Measurements from ENCODE around the gene VAMP5. TPM values are rescaled to one million over a fixed set of nuclear protein-coding genes. Genes with fewer than 3 reads are reported as not detected.

The VAMP5 gene
- total and polyA plus RNA-seq, 10 of the 15 experiments (the other 5 are each of a cell fraction or from before 2014, with no cell fraction given) = 3.8 to 52.7 (median 24.1) TPM

DNA sequence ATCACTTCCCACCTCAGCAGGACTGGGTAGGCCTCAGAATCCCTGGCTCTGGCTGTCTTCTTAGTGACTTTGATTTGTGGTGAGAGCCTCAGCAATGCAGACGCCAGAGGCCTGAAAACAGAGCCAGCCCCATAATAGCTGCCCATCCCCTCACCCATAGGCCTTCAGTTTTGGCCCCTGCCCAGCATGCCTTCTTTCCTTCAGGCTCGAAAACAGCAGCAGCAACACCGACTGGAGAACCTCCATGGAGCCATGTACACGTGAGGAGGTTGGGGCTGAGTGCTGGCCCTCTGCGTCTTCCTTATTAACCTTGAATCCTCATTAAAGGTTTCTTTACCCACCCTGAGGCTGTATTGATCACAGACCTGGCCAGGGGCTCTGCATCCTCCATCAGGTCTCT is 13.0 kb downstream of the VAMP5 start (continued):
- TF ChIP-seq GATAD2B (conservative IDR thresholded peaks at IDR 0.05; ENCODE audit: low read depth) (no peak), TCF7 (IDR thresholded peaks at IDR 0.05; ENCODE audit: borderline replicate concordance) (no peak), ESRRA (IDR thresholded peaks at IDR 0.05; ENCODE audit: low read length) (no peak)
- TF ChIP-seq, protein P1, sequence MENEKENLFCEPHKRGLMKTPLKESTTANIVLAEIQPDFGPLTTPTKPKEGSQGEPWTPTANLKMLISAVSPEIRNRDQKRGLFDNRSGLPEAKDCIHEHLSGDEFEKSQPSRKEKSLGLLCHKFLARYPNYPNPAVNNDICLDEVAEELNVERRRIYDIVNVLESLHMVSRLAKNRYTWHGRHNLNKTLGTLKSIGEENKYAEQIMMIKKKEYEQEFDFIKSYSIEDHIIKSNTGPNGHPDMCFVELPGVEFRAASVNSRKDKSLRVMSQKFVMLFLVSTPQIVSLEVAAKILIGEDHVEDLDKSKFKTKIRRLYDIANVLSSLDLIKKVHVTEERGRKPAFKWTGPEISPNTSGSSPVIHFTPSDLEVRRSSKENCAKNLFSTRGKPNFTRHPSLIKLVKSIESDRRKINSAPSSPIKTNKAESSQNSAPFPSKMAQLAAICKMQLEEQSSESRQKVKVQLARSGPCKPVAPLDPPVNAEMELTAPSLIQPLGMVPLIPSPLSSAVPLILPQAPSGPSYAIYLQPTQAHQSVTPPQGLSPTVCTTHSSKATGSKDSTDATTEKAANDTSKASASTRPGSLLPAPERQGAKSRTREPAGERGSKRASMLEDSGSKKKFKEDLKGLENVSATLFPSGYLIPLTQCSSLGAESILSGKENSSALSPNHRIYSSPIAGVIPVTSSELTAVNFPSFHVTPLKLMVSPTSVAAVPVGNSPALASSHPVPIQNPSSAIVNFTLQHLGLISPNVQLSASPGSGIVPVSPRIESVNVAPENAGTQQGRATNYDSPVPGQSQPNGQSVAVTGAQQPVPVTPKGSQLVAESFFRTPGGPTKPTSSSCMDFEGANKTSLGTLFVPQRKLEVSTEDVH (IDR thresholded peaks at IDR 0.05; ENCODE audit: low read depth, partially characterized antibody) = no peak

DNA sequence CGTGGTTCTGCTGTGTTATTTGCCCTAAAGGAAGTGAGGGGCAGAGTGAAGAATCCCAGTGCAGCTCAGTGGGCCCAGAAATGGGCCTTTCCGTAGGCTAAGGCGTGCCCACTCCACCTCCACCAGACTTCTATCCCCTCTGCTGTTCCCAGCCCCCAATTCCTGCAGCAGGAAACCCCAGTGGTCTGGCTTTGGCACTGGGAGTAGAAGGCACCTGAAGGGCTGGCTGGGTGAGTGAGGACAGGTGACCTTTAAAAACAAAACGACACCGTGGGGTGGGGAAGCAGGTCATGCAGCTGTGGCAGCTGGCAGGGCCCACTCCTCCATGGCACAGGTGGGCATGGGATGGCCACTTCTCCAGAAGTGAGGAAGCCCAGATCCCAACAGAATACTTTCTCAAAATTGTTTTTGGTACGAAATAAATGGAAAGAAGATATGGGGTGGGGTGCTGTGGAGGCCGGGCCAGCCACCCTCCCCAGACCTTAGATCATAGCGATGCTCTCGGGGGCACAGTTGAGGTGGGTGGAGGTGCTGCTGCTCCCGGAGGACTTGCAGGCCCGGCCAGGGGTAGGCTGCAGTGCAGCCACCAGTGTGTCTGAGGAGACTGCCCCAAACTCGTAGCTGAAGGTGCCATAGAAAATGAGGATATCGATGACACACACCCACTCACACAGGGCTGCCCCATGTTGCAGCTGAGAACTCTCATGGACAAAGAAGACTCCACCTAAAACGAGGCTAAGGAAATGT is 14.5 kb downstream of the VAMP5 start:
- ChIA-PET CTCF (no interaction called here), RAD21 (ENCODE audit: unreplicated experiment) (no interaction called here), POLR2A (no interaction called here), SMC1A (ENCODE audit: uncharacterized antibody, unreplicated experiment) (no interaction called here)
- no peak for ATAC-seq
- 85% methylated on average over 14 of the region's 14 CpGs for WGBS (ENCODE audit: insufficient coverage, insufficient replicate concordance, low lambda C conversion rate, missing lambda C conversion rate)
- FAIRE-seq = no peak
- intact Hi-C loops (cut with micrococcal nuclease; ENCODE audit: unreplicated experiment) (no loop called here), in situ Hi-C loops (cut with MboI) (no loop called here)
- Histone ChIP-seq H3K36me3 (ENCODE audit: control insufficient read depth in 2 of 2, insufficient read depth in 2 of 2, low read length in 1 of 2) (peaks cover 0 to 14% of the 10 kb centered on the region in 2 experiments; a peak in 3 of 4 replicates), H2AFZ (ENCODE audit: control insufficient read depth, low read depth, low read length) (no peak overlapping the region), H3K27me3 (replicated peaks in 1 of 2; ENCODE audit: control insufficient read depth in 2 of 2, insufficient read depth in 2 of 2, low read length in 1 of 2) (no peaks in the 10 kb centered on the region), H3K4me2 (ENCODE audit: control insufficient read depth, insufficient read depth) (no peak overlapping the region), H3K9me3 (replicated peaks; ENCODE audit: control insufficient read depth, insufficient read depth, low read length) (no peaks in the 10 kb centered on the region), H3K9ac (ENCODE audit: control insufficient read depth, insufficient read depth, low read length) (no peak overlapping the region), H3K79me2 (ENCODE audit: control insufficient read depth, insufficient read depth, low read length) (peaks cover 28% of the 10 kb centered on the region), H4K20me1 (ENCODE audit: control insufficient read depth, insufficient read depth) (no peaks in the 10 kb centered on the region), H3K4me3 (no peak overlapping the region), H3K4me1 (ENCODE audit: control insufficient read depth, insufficient read depth, low read length) (peaks cover 9% of the 10 kb centered on the region), H3K27ac (ENCODE audit: control insufficient read depth, insufficient read depth) (no peak overlapping the region)
- no TSS peak for BruUV-seq (replicated peaks)
- no peak for DNase-seq (ENCODE audit: low read depth, low spot score)
- no peak for TF ChIP-seq ZNF274 (IDR thresholded peaks at IDR 0.05; ENCODE audit: insufficient read depth, insufficient read length)
- TF ChIP-seq, protein P2, sequence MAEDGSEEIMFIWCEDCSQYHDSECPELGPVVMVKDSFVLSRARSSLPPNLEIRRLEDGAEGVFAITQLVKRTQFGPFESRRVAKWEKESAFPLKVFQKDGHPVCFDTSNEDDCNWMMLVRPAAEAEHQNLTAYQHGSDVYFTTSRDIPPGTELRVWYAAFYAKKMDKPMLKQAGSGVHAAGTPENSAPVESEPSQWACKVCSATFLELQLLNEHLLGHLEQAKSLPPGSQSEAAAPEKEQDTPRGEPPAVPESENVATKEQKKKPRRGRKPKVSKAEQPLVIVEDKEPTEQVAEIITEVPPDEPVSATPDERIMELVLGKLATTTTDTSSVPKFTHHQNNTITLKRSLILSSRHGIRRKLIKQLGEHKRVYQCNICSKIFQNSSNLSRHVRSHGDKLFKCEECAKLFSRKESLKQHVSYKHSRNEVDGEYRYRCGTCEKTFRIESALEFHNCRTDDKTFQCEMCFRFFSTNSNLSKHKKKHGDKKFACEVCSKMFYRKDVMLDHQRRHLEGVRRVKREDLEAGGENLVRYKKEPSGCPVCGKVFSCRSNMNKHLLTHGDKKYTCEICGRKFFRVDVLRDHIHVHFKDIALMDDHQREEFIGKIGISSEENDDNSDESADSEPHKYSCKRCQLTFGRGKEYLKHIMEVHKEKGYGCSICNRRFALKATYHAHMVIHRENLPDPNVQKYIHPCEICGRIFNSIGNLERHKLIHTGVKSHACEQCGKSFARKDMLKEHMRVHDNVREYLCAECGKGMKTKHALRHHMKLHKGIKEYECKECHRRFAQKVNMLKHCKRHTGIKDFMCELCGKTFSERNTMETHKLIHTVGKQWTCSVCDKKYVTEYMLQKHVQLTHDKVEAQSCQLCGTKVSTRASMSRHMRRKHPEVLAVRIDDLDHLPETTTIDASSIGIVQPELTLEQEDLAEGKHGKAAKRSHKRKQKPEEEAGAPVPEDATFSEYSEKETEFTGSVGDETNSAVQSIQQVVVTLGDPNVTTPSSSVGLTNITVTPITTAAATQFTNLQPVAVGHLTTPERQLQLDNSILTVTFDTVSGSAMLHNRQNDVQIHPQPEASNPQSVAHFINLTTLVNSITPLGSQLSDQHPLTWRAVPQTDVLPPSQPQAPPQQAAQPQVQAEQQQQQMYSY (CRISPR knock-in tag; IDR thresholded peaks at IDR 0.05) = no peak
- TF ChIP-seq JUNB (IDR thresholded peaks at IDR 0.05) = no peak
- TF ChIP-seq, protein P3, sequence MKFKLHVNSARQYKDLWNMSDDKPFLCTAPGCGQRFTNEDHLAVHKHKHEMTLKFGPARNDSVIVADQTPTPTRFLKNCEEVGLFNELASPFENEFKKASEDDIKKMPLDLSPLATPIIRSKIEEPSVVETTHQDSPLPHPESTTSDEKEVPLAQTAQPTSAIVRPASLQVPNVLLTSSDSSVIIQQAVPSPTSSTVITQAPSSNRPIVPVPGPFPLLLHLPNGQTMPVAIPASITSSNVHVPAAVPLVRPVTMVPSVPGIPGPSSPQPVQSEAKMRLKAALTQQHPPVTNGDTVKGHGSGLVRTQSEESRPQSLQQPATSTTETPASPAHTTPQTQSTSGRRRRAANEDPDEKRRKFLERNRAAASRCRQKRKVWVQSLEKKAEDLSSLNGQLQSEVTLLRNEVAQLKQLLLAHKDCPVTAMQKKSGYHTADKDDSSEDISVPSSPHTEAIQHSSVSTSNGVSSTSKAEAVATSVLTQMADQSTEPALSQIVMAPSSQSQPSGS (IDR thresholded peaks at IDR 0.05; ENCODE audit: low read length) = no peak
- no peak for TF ChIP-seq STAT1 (conservative IDR thresholded peaks at IDR 0.05)
- TF ChIP-seq ZNF622 (IDR thresholded peaks at IDR 0.05) = no peak
- TF ChIP-seq SP1 (IDR thresholded peaks at IDR 0.05; ENCODE audit: low read depth, low read length) = no peak
- TF ChIP-seq SPI1 (IDR thresholded peaks at IDR 0.05; ENCODE audit: borderline replicate concordance, insufficient read depth, low read depth, low read length) = no peak
- no peak for TF ChIP-seq MTA2 (IDR thresholded peaks at IDR 0.05; ENCODE audit: low read depth)
- TF ChIP-seq BACH1 (IDR thresholded peaks at IDR 0.05; ENCODE audit: borderline replicate concordance) = no peak
- no peak for TF ChIP-seq WRNIP1 (IDR thresholded peaks at IDR 0.05; ENCODE audit: borderline replicate concordance, low read depth, low read length)
- no peak for TF ChIP-seq BHLHE40 (IDR thresholded peaks at IDR 0.05; ENCODE audit: borderline replicate concordance in 1 of 2, low read depth in 2 of 2, low read length in 1 of 2)

All from GM12878 (cell line).